ENCODE results near the gene KBTBD13. TPM values are rescaled to one million over a fixed set of nuclear protein-coding genes. Genes with fewer than 3 reads are reported as not detected.

The KBTBD13 gene
- total RNA-seq, 6 experiments from 2014 or later = not detected

- H3K27ac Mint-ChIP-seq = no peak overlapping the region
- no peak for TF ChIP-seq CTCF (IDR thresholded peaks at IDR 0.05)
- H3K4me3 Mint-ChIP-seq = no peak overlapping the region
- H3K36me3 Mint-ChIP-seq (ENCODE audit: low read depth) = no peaks in the 10 kb centered on the region
- DNase-seq = no peak
- H3K4me1 Mint-ChIP-seq (ENCODE audit: low read depth) = peaks cover 16% of the 10 kb centered on the region
- H3K9me3 Mint-ChIP-seq = no peaks in the 10 kb centered on the region
- H3K27me3 Mint-ChIP-seq (ENCODE audit: insufficient read depth) = peaks cover 24% of the 10 kb centered on the region
Measured at GRCh38 chr15:65057549-65057940, 19.0 kb upstream of the KBTBD13 start.

GRCh38 chr15:65058394-65059368 is 17.9 kb upstream of the KBTBD13 start:
- no peak overlapping the region for H3K4me3 Mint-ChIP-seq
- peaks cover 28% of the 10 kb centered on the region for H3K27me3 Mint-ChIP-seq (ENCODE audit: insufficient read depth)
- no peak for DNase-seq
- peaks cover 16% of the 10 kb centered on the region for H3K4me1 Mint-ChIP-seq (ENCODE audit: low read depth)
- no peaks in the 10 kb centered on the region for H3K36me3 Mint-ChIP-seq (ENCODE audit: low read depth)
- no peak for TF ChIP-seq CTCF (IDR thresholded peaks at IDR 0.05)
- no peak overlapping the region for H3K27ac Mint-ChIP-seq
- no peaks in the 10 kb centered on the region for H3K9me3 Mint-ChIP-seq

DNA sequence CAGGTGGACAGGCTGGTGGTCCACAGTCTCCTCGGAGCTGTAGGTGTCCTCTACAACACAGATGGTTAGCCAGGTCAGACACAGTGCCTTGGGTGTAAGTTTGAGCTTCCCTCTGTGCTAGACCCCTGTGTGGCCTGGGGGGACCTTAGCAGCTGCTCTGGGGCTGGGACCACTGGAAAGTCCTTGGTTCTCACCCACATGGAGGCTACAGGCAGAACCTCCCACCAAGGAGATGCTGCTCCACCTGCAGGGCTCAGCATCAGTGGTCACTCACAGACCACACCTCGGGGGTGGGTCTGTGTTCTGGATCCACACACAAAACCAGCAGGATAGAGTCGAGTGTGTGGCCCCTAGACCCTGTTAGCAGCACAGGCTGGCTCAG is 17.2 kb upstream of the KBTBD13 start:
- TF ChIP-seq CTCF (IDR thresholded peaks at IDR 0.05) = no peak
- H3K4me3 Mint-ChIP-seq = no peak overlapping the region
- no peak for DNase-seq
- peaks cover 16% of the 10 kb centered on the region for H3K4me1 Mint-ChIP-seq (ENCODE audit: low read depth)
- no peaks in the 10 kb centered on the region for H3K9me3 Mint-ChIP-seq
- H3K27me3 Mint-ChIP-seq (ENCODE audit: insufficient read depth) = peaks cover 31% of the 10 kb centered on the region
- no peaks in the 10 kb centered on the region for H3K36me3 Mint-ChIP-seq (ENCODE audit: low read depth)
- no peak overlapping the region for H3K27ac Mint-ChIP-seq

DNA sequence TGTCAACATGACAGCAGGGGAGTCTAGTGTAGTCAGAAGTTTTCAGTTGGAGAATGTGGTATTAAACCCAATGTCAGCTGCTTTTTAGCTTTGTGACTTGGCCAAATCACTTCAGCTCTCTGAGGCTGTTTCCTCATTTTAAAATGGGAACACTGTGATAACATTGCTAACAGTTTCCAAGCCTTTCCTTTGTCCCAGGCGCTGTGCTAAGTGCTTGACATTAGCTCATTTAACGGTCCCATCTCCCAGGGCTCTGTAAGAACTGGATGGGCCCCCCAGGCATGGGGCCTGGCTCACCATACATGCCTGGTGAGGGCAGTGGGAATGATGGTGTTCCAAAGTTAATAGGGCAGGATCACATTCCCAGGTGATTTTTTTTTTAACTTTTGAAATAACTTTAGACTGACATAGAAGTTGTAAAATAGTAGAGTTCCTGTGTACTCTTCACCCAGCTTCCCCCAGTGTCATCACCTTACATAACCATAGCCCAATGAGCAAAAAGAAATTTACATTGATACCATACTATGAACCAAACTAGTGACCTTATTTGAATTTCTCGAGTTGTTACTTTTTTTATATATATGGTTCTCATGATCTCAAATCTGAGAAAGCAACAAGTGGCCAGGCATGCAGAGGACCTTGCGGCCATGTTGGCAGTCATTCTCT is 16.5 kb upstream of the KBTBD13 start:
- H3K36me3 Mint-ChIP-seq (ENCODE audit: low read depth) = no peaks in the 10 kb centered on the region
- no peak for DNase-seq

More for the DNA sequence above, 16.5 kb upstream of the KBTBD13 start:
- no peak overlapping the region for H3K4me3 Mint-ChIP-seq
- no peak overlapping the region for H3K27ac Mint-ChIP-seq
- H3K9me3 Mint-ChIP-seq = no peaks in the 10 kb centered on the region
- TF ChIP-seq CTCF (IDR thresholded peaks at IDR 0.05) = no peak
- peaks cover 16% of the 10 kb centered on the region for H3K4me1 Mint-ChIP-seq (ENCODE audit: low read depth)
- peaks cover 35% of the 10 kb centered on the region for H3K27me3 Mint-ChIP-seq (ENCODE audit: insufficient read depth)
